ENCODE data around the gene GMEB1. TPM values are rescaled to one million over a fixed set of nuclear protein-coding genes. Genes with fewer than 3 reads are reported as not detected.

The GMEB1 gene
- polyA plus RNA-seq (2013): 25.9 and 26.2 TPM in 2 replicates

- Histone ChIP-seq H4K8ac (ENCODE audit: low read depth, low read length) (peak within 1 kb of the TSS; percentile 99), H4K12ac (ENCODE audit: low read depth, low read length) (peak within 1 kb of the TSS; percentile 83), H2BK12ac (ENCODE audit: low read length) (peak within 1 kb of the TSS; percentile 90), H3K79me2 (ENCODE audit: control insufficient read depth, insufficient read depth, low read length, poor library complexity) (peaks cover 13% of the 10 kb centered on the region), H3K14ac (ENCODE audit: low read length) (peak within 1 kb of the TSS; percentile 99), H2BK5ac (ENCODE audit: low read depth, low read length, poor library complexity) (peak within 1 kb of the TSS; percentile 99), H3K4me2 (ENCODE audit: low read length) (peak within 1 kb of the TSS; percentile 71), H3K23ac (ENCODE audit: low read length) (no peak within 1 kb of the TSS), H2AK5ac (ENCODE audit: low read length) (peak within 1 kb of the TSS; percentile 100), H3K27me3 (ENCODE audit: insufficient read depth, low read length) (no peaks in the 10 kb centered on the region), H3K9me3 (ENCODE audit: insufficient read depth, low read depth, low read length) (no peaks in the 10 kb centered on the region), H3K79me1 (ENCODE audit: low read length) (peaks cover 19% of the 10 kb centered on the region), H3K4me1 (ENCODE audit: control insufficient read depth in 1 of 2, insufficient read depth in 2 of 2, low read length in 2 of 2) (peaks cover 2 to 3% of the 10 kb centered on the region in 2 experiments), H2BK120ac (ENCODE audit: insufficient read depth, low read length, poor library complexity) (peak within 1 kb of the TSS; percentile 99), H3K4ac (ENCODE audit: low read depth, low read length) (peak within 1 kb of the TSS; percentile 96), H3K18ac (ENCODE audit: low read length) (peak within 1 kb of the TSS; percentile 98), H3K36me3 (ENCODE audit: control insufficient read depth in 1 of 2, insufficient read depth in 2 of 2, low read length in 2 of 2) (peaks cover 0 to 2% of the 10 kb centered on the region in 2 experiments), H3K9ac (ENCODE audit: low read length) (peak within 1 kb of the TSS; percentile 96), H3K4me3 (ENCODE audit: low read depth, low read length) (peak within 1 kb of the TSS; percentile 75), H4K91ac (ENCODE audit: low read depth, low read length) (peak within 1 kb of the TSS; percentile 99), H3K27ac (ENCODE audit: low read depth, low read length) (peak within 1 kb of the TSS; percentile 100), H2AFZ (ENCODE audit: insufficient read depth, low read length, poor library complexity) (peak within 1 kb of the TSS; percentile 99)
- DNase-seq: peak; percentile 87 to 94
- no CpG with 5 or more reads among the region's 57 CpGs for WGBS (ENCODE audit: extremely low coverage, insufficient coverage, insufficient read length)
Observed at GRCh38 chr1:28668191-28668955, at the start of gene GMEB1. Gene GMEB1 (plus strand): TSS chr1:28668784. CDS start chr1:28683613, 14,829 bp downstream.

GRCh38 chr1:28631713-28632112 is 36.9 kb upstream of the GMEB1 start:
- Histone ChIP-seq H3K79me1 (ENCODE audit: low read length) (no peaks in the 10 kb centered on the region), H3K4ac (ENCODE audit: low read depth, low read length) (no peak overlapping the region), H2BK120ac (ENCODE audit: insufficient read depth, low read length, poor library complexity) (no peak overlapping the region)

GRCh38 chr1:28632560-28632959 is 36.0 kb upstream of the GMEB1 start:
- Histone ChIP-seq H3K36me3 (ENCODE audit: control insufficient read depth in 1 of 2, insufficient read depth in 2 of 2, low read length in 2 of 2) (peaks cover 0 to 2% of the 10 kb centered on the region in 2 experiments), H3K4me1 (ENCODE audit: control insufficient read depth in 1 of 2, insufficient read depth in 2 of 2, low read length in 2 of 2) (no peaks in the 10 kb centered on the region), H3K9ac (ENCODE audit: low read length) (no peak overlapping the region), H3K9me3 (ENCODE audit: insufficient read depth, low read depth, low read length) (no peaks in the 10 kb centered on the region), H3K18ac (ENCODE audit: low read length) (no peak overlapping the region), H3K27me3 (ENCODE audit: insufficient read depth, low read length) (no peaks in the 10 kb centered on the region), H2AFZ (ENCODE audit: insufficient read depth, low read length, poor library complexity) (no peak overlapping the region), H3K23ac (ENCODE audit: low read length) (no peak overlapping the region), H3K4me3 (ENCODE audit: low read depth, low read length) (no peak overlapping the region), H4K8ac (ENCODE audit: low read depth, low read length) (no peak overlapping the region), H4K12ac (ENCODE audit: low read depth, low read length) (no peak overlapping the region), H2BK5ac (ENCODE audit: low read depth, low read length, poor library complexity) (no peak overlapping the region), H2BK120ac (ENCODE audit: insufficient read depth, low read length, poor library complexity) (no peak overlapping the region), H3K4me2 (ENCODE audit: low read length) (no peak overlapping the region), H2BK12ac (ENCODE audit: low read length) (no peak overlapping the region), H3K79me1 (ENCODE audit: low read length) (no peaks in the 10 kb centered on the region), H3K27ac (ENCODE audit: low read depth, low read length) (no peak overlapping the region), H3K4ac (ENCODE audit: low read depth, low read length) (no peak overlapping the region), H3K79me2 (ENCODE audit: control insufficient read depth, insufficient read depth, low read length, poor library complexity) (no peaks in the 10 kb centered on the region), H2AK5ac (ENCODE audit: low read length) (no peak overlapping the region), H4K91ac (ENCODE audit: low read depth, low read length) (no peak overlapping the region), H3K14ac (ENCODE audit: low read length) (no peak overlapping the region)
- no peak for DNase-seq
- WGBS (ENCODE audit: extremely low coverage, insufficient coverage, insufficient read length): no CpG with 5 or more reads among the region's 4 CpGs

More at GRCh38 chr1:28631713-28632112, 36.9 kb upstream of the GMEB1 start:
- Histone ChIP-seq H3K4me2 (ENCODE audit: low read length) (no peak overlapping the region), H3K27me3 (ENCODE audit: insufficient read depth, low read length) (no peaks in the 10 kb centered on the region), H2AFZ (ENCODE audit: insufficient read depth, low read length, poor library complexity) (no peak overlapping the region), H3K27ac (ENCODE audit: low read depth, low read length) (no peak overlapping the region), H2BK5ac (ENCODE audit: low read depth, low read length, poor library complexity) (no peak overlapping the region), H3K79me2 (ENCODE audit: control insufficient read depth, insufficient read depth, low read length, poor library complexity) (no peaks in the 10 kb centered on the region), H3K9ac (ENCODE audit: low read length) (no peak overlapping the region), H2AK5ac (ENCODE audit: low read length) (no peak overlapping the region), H3K9me3 (ENCODE audit: insufficient read depth, low read depth, low read length) (no peaks in the 10 kb centered on the region), H3K4me1 (ENCODE audit: control insufficient read depth in 1 of 2, insufficient read depth in 2 of 2, low read length in 2 of 2) (no peaks in the 10 kb centered on the region), H3K23ac (ENCODE audit: low read length) (no peak overlapping the region), H4K8ac (ENCODE audit: low read depth, low read length) (no peak overlapping the region), H2BK12ac (ENCODE audit: low read length) (no peak overlapping the region), H3K18ac (ENCODE audit: low read length) (no peak overlapping the region), H4K12ac (ENCODE audit: low read depth, low read length) (no peak overlapping the region), H3K4me3 (ENCODE audit: low read depth, low read length) (no peak overlapping the region), H4K91ac (ENCODE audit: low read depth, low read length) (no peak overlapping the region), H3K14ac (ENCODE audit: low read length) (no peak overlapping the region), H3K36me3 (ENCODE audit: control insufficient read depth in 1 of 2, insufficient read depth in 2 of 2, low read length in 2 of 2) (peaks cover 0 to 2% of the 10 kb centered on the region in 2 experiments)
- no CpG with 5 or more reads among the region's 1 CpG for WGBS (ENCODE audit: extremely low coverage, insufficient coverage, insufficient read length)
- DNase-seq: no peak

GRCh38 chr1:28640766-28641165 is 27.8 kb upstream of the GMEB1 start:
- no peak overlapping the region for H4K12ac ChIP-seq (ENCODE audit: low read depth, low read length)
- H2AFZ ChIP-seq (ENCODE audit: insufficient read depth, low read length, poor library complexity): no peak overlapping the region
- H3K9me3 ChIP-seq (ENCODE audit: insufficient read depth, low read depth, low read length): no peaks in the 10 kb centered on the region
- H3K79me2 ChIP-seq (ENCODE audit: control insufficient read depth, insufficient read depth, low read length, poor library complexity): peaks cover 10% of the 10 kb centered on the region
- no peak overlapping the region for H4K91ac ChIP-seq (ENCODE audit: low read depth, low read length)
- H3K27me3 ChIP-seq (ENCODE audit: insufficient read depth, low read length): no peaks in the 10 kb centered on the region
- no peaks in the 10 kb centered on the region for H3K36me3 ChIP-seq (ENCODE audit: control insufficient read depth in 1 of 2, insufficient read depth in 2 of 2, low read length in 2 of 2)
- no CpG with 5 or more reads among the region's 1 CpG for WGBS (ENCODE audit: extremely low coverage, insufficient coverage, insufficient read length)
- H3K4me2 ChIP-seq (ENCODE audit: low read length): no peak overlapping the region
- H3K18ac ChIP-seq (ENCODE audit: low read length): no peak overlapping the region
- H3K4ac ChIP-seq (ENCODE audit: low read depth, low read length): no peak overlapping the region
- H3K79me1 ChIP-seq (ENCODE audit: low read length): peaks cover 11% of the 10 kb centered on the region
- no peak overlapping the region for H3K9ac ChIP-seq (ENCODE audit: low read length)
- H3K4me1 ChIP-seq (ENCODE audit: control insufficient read depth in 1 of 2, insufficient read depth in 2 of 2, low read length in 2 of 2): peaks cover 5 to 7% of the 10 kb centered on the region in 2 experiments
- peak in 1 of 2 donors; percentile 33 for DNase-seq
- no peak overlapping the region for H2BK120ac ChIP-seq (ENCODE audit: insufficient read depth, low read length, poor library complexity)
- H2BK5ac ChIP-seq (ENCODE audit: low read depth, low read length, poor library complexity): no peak overlapping the region
- no peak overlapping the region for H3K23ac ChIP-seq (ENCODE audit: low read length)
- no peak overlapping the region for H3K14ac ChIP-seq (ENCODE audit: low read length)
- no peak overlapping the region for H2BK12ac ChIP-seq (ENCODE audit: low read length)
- no peak overlapping the region for H2AK5ac ChIP-seq (ENCODE audit: low read length)
- no peak overlapping the region for H4K8ac ChIP-seq (ENCODE audit: low read depth, low read length)
- H3K27ac ChIP-seq (ENCODE audit: low read depth, low read length): no peak overlapping the region
- no peak overlapping the region for H3K4me3 ChIP-seq (ENCODE audit: low read depth, low read length)

All from trophoblast cell (in vitro differentiated cells and primary cell).